HG02973 (cell line): ENCODE results near the gene TMEM140.
A peak's percentile ranks its signal among the peaks of the same experiment; 100 is the strongest.

Source experiments
- ATAC-seq: cut with Tn5 transposase; IDR thresholded peaks from one replicate; pipeline ENCODE4 v1.9.1; 2021; ENCODE audit warnings: moderate library complexity; ENCODE audit not compliant: unreplicated experiment

The TMEM140 gene

DNA sequence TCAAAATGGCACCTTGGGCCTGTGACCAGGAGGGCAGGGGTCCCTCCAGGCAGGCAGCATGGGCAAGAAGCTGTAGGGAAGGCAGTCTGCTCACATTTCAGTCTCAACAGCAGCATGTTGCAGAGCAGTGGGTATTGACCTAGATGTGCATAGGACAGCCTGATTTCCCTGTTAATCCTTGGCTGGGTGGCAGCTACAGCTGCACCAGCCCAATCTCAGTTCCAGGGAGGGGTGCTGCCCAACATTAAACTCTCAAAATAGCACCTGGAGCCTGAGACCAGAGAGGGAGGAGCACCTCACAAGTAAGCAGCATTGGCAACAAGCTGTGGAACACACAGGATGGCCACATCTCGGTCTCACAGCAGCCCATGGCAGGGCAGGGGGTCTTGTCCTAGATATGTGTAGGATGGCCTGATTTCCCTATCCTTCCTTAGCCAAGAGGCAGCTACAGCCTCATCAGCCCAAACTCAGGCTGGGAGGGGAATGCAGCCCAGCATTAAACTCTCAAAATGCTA, 10.3 kb downstream of the TMEM140 start:
- no peak for ATAC-seq

DNA sequence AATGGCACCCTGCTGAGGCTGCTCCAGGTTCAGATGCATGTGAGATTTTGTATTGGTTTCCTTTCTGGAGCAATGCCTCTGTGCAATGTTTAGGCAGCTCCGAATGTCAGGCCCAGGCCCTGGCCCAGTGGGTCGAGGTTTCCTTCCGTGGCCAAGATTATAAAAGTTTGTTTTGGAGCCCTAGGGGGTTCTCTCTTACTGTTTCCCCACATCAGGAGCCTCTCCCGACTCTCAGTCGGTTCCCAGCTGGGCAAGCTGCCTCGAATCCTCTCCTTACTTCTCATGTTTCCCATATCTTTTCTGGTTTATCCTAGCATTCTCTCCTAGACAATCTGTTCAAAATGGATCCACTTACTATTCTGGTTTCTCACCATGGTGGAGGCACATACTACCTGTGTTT, 11.0 kb downstream of the TMEM140 start:
- ATAC-seq = no peak

DNA sequence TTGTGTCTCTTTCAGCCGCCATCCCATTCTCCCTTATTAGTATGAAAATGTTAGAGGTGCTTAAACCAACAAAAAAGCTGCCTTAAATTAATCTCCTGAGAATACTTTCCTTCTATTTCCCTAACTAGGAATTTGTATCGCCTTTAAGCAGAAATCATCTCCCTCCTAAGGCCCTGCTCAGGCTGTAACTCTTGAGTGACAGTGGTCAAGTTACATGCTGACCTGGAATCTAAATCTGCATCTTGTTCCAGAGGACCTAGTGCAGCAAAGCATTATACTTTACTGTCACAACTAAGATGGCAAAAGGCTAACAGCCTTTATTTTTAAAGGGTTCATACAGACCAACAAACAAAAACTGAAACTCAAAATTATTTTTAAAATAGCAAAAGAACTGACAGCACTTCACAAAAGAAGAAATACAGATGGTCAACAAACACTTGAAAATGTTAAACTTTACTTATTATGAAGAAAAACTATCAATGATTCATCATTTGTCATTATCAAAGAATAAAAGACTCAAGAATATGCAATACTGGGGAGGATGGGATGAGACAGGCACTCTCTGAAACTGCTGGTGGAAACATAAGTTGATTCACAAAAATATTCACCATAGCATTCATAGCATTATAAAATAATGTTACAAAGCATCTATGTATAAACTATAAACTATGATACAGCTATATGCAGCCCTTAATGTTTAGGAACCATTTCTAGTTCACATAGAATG, 11.7 kb downstream of the TMEM140 start:
- no peak for ATAC-seq

DNA sequence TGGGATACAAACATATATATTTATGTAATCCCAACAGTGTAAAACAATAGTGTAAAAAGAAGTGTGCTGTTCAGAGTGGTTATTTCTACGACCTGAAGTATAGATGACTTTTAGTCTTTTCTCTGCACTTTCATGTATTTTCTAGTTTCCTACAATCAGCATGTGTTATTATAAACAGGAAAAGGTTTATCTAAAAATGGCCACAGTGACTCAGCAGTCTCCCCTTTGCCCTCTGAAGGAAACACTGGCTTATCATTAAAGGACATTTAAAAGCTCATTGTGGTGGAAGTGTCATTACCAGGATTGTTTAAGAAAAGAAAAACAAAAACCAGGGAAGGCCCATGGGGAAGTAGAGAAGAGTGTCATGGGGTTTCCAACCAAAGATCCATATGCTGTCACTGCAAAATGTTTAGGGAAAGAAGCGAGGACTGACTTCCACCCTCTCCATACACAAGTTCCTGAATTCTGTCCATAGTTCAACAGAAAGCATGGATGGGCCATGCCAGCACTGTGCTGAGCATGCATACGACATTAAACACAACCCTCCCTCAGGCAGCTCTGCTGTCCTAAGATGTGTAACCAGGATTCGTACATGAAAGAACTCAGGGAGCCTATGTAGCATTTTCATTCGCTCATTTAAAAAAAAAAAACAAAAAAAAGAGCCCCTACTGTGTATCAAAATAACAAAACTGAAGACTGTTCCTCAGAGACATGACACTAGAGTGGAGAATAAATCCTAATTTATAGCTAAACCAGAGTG, 12.4 kb downstream of the TMEM140 start:
- ATAC-seq = no peak

DNA sequence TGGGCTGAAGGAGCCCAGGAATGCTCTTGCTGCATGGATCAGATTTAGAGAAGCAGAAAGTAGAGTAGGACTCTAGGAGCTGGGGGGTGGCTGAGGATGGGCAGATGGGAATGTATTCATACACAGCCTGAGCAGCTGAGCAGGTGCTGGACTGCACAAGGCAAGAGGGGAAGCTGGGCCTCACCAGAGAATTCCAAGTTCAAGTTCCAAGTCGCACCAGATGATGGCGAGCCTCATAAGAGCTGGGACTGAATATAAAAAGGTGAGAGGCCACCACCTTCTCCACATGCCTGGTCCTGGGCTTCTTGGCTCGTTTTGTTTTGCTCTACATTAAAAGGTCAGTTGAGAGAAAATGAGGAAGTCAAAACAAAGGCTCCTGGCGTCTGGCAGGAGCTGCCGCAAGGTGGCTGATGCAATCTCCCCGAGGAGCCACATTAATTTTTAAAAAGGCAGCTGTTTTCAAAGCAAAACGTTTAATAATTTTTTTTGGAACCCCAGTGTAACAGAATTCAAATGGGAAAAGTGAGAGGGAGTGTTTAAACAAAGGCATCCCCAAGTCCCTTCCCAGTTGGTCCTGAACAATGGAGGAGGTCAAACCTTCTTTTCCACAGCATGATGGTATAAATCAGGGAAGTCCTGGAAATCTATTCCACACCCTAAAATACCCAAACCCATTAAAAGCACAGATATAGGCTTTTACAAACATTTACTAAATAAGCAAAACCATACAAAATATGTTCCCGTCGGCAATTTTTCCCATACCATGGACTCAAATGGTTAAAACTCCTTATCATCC, 13.2 kb downstream of the TMEM140 start:
- ATAC-seq = no peak

DNA sequence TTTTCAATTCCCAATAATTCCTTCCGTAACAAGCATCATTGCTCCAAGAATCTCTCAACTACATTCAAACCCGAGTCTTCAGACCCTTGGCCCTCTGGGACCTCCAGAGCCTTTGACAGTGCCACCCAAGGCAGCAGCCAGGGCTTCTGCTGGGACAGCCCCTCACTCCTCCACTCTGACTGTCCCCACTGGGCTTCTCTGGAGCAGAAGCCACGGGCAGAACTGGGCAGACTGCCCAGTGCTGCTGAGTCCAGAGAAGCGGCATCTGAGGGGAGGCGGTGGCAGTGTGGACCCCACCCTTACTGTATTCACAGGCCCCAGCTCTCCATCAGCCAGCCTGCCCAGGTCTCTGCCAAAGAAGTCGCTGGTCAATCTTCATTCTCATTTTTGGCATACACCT, 13.8 kb downstream of the TMEM140 start:
- ATAC-seq = no peak

DNA sequence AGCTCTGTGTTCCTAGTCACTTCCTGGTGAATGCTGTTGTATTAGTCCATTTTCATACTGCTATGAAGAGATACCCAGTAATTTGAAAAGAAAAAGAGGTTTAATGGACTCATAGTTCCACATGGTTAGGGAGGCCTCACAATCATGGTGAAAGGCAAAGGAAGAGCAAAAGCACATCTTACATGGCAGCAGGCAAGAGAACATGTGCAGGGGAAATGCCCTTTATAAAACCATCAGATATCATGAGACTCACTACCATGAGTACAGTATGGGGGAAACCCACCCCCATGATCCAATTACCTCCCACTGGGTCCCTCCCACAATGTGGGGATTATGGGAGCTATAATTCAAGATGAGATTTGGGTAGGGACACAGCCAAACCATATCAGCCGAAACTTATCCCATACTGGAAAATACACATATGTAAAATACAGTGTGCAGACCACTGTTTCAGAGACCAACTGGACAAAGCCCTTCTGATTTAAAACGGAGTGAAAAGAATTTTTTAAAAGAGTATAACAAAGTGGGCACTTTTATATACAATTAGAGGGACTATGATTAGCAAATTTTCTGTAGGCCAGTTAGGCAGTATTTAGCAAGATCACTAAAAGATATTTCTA, 14.6 kb downstream of the TMEM140 start:
- no peak for ATAC-seq

DNA sequence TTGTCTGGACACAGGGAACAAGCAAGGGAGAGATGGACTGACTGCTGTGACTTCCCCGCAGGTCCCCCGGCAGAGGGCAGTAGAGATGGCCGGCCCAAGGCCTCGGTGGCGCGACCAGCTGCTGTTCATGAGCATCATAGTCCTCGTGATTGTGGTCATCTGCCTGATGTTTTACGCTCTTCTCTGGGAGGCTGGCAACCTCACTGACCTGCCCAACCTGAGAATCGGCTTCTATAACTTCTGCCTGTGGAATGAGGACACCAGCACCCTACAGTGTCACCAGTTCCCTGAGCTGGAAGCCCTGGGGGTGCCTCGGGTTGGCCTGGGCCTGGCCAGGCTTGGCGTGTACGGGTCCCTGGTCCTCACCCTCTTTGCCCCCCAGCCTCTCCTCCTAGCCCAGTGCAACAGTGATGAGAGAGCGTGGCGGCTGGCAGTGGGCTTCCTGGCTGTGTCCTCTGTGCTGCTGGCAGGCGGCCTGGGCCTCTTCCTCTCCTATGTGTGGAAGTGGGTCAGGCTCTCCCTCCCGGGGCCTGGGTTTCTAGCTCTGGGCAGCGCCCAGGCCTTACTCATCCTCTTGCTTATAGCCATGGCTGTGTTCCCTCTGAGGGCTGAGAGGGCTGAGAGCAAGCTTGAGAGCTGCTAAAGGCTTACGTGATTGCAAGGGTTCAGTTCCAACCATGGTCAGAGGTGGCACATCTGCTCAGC, 16.6 kb downstream of the TMEM140 start:
- ATAC-seq = no peak

DNA sequence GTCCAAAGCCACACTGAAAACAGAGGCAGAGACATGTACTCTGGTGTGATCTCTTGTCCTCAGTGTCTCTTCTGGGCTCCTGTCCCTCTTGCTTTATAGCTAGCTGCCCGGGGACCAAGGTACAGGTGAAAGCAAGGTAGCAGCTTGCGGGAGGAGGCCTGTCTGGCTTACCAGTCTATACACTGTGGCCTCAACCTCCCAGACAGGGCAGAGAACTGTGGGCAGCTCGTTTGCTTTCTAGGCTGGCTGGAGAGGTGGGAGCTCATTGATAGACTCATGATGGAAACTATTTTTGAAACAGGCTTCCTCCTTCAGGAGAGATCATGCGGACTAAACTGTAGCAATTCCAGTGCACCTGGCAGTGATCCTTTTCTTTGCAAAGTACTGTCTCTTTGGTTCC, 18.0 kb downstream of the TMEM140 start:
- ATAC-seq = no peak

DNA sequence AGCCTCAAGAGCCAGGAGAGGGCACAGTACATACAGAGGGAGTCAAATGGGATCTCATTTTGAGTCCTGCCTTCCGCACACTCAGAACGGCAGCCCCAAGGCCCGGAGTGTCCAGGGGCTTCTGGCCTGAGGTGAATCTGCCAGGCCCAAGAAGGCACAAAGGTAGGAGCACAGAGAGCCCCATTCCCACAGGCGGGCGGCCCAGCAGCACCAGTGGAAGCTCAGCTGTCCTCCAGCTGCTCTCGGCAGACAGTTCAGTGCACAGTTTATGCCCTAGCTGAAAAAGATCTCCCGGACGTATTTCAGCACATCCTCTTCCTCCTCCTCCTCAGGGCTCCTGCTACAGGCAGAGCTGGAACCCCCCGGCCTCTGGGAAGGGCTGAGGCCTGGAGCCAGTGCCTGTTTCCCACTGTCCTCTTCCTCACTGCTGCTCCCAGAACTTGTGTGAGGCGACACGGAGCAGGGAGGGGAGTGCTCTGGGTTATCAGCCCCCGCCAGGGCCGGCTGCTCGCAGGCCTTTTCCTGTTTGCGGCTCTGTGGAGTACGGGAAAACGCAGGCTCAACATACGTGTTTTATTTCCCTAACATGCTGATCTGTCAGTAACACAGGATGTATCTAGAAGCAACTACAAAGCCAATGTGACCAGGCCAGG, 18.6 kb downstream of the TMEM140 start:
- ATAC-seq = no peak

DNA sequence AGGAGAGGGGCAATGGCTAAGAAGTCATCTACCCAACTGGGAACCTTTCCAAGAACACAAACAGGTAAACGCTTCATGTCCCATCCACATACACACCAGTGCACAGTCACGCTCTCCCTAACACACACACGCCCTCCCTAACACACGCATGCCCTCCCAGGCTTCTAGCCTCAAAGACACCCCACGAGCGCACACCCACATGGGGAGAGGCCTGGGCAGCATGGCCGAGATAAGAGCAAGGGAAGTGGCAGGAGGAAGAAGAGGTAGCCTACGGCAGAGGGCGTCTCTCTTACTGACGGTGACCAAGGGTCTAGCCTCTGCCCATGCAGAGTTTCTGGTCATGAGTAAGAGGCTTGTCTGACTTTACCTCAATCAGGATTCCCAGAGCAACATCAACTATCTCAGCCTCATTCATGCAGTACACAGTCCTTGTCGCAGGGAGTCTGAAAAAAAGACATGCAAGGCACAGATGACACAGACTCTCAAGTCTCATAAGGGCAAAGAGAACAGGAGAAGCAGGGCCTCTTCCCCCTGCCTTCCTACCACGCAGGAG, 19.6 kb downstream of the TMEM140 start:
- no peak for ATAC-seq

DNA sequence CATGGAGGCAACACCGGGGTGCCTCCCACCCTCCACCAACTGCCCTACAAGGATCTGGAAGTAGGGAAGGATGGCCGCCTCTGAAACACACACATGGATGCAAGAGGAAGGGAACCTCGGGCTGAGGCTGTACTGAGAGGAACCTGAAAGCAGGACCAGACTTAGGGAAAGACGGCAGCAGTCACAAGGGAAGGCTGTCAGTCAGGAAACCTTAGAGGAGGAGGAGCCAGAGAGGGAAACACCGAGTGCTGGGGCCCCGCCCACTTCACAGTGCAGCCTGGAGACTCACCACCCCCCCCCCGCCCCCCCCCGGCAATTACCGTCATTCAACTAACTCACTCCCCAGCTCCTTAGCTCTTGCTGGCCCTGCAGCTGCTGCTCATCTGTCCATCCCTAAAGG, 20.1 kb downstream of the TMEM140 start:
- no peak for ATAC-seq

DNA sequence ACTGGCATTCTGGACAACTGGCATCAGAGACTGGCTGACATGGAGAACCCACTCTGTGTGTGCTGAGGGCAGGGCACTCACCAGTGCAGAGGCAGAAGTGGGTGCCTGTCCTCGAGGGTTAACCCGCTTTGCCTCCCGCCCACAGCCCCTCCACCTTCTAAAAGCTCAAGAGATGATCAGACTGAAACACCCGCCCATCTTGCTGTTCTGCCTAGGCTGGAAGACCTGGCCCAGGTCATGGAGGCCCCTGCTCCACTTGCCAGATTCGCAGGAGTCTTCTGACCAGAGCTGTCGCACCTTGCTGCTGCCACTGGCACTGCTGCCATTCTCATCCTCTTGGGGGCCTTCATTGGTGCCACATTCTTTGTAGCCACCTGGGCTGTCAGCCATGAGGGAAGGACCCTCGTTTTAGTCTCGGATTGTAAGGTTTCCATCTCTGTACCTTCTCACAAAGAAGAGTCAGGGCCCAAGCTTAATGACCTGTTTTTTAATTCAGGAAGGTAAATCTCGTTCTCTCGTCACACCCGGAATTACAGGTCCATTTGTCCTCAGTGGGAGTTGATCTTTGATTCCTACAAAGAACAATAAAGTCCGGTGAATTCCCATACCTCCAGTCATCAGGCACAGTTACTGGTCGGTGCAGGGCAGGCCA, 20.7 kb downstream of the TMEM140 start:
- no peak for ATAC-seq

DNA sequence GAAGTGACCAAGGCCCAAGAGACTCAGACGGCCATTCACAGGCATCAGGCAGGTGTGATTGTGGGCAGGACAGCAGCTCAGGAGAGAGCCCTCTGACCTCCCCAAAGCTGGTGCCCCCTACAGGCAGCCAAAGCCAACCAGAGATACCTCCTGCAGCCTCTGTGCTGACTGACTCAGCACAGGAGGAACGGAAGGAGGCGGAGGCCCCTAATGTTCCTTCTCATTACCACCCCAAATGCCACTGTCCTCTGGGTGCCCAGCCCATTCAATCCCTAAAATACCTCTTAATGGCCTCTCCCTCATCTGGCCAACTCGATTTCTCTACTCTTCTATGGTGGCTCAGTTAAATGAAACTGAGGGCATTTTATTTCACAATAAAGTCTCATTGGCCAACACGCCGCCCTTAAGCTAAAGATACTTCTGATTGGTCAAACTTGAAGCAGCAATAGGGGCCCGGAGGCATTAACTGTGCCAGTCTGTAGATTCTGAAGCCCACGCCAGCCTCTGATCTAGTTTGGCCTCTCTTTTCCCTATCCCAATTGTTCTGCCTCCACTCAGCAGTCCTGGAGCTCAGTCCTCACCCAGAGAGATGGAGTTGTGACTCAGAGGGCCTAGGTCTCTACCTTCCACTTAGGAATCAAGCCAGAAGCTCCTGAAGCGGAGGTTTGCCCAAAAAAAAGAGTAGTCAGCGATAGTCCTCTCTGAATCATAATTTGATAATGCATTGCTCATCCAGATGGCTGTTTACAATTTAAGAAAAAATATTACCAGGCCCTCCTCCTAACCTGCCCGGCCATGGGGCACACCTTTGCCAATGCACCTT, 21.5 kb downstream of the TMEM140 start:
- peak; percentile 39 for ATAC-seq

DNA sequence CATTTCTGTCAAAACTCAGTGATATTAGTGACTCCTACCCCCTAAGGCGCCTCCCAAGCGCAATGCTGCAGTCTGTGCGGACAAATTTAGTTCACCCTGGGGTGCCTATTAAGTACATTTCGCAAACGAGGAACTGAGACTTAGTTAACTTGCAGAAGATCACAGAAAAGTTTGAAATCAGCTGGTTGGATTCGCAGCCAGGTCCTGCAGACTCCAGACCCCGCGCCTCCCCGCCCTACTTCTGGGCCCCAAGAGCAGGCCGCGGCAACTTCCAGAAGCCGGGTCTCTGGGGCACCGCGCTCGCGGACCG, 22.0 kb downstream of the TMEM140 start:
- ATAC-seq = peak; percentile 9

DNA sequence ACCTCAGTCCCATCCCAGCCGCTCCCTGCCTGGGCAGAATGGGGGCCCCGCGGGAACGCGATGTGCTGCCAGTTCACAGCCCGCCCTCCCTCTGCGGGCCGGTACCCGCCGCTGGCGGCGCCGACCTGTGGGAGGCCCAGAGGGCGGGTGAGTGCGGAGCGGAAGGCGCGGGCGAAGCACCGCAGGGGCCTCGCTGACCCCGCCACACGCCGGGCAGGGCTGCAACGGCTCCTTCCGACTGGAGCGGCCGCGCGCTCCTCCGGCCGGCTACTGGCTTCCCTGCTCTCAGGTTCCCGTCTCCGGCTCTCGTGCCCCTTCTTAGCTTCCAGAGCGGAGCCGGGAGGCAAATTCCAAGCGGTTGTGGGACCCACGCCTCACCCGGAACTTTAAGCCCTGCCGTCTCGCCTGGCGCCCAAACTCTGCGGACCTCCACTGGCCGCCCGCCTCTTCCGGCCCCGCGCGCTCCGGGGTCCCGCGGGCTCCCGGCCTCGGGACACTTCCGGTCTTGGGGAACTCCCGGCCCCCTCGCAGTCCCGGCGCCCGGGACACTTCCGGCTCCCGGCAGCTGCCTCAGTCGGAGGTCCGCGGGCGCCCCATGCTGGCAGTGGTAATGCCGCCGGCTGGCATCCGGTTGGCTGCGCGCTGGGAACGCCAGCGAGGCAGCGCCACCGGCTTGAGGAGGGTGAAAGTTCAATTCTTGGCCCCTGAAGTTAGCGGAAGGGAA, 22.6 kb downstream of the TMEM140 start, which contains the start of gene CYREN:
TSS of gene CYREN (minus strand) at position 434 of the 724 bp plus-strand sequence. CDS start 1,785 bp downstream, outside the sequence.
- ATAC-seq = peak; percentile 78

DNA sequence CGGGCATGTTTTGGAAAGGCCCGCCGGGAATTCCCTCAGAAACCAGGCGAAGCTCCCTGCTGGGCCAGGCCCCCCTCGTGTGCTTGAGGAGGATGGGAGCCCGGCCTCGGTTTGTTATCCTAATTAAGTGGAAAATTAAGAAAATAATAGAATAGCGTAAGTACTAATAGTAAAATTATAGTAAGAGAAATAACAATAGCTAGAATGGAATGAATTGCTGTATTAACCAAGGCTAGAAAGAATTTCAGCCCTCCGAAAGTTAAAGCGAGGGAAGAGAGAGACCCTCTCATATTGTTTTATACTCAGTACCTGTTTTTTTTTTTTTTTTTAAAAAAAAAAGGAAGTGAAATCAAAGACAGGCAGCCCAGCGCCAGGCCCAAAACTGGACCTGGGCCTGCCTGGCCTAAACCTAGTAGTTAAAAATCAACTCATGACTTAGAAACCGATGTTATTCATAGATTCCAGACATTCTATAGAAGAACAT, 23.2 kb downstream of the TMEM140 start:
- peak; percentile 21 for ATAC-seq
